H1 (cell line): ENCODE results near the gene C9. TPM values are rescaled to one million over a fixed set of nuclear protein-coding genes. Genes with fewer than 3 reads are reported as not detected.

Experiments used
- CTCF ChIA-PET: fragments of 300-600 bp; sonication (Branson Sonifier 250); formaldehyde crosslinking; loops from one replicate; lab custom pipeline; 2021; ENCODE audit not compliant: partially characterized antibody; lab: Charles Lee
- POLR2A ChIA-PET: fragments of 300-600 bp; sonication (Branson Sonifier 250); formaldehyde crosslinking; loops from one replicate; lab custom pipeline; 2021; ENCODE audit warnings: inconsistent platforms; ENCODE audit not compliant: partially characterized antibody; lab: Charles Lee
- DNase-seq, 2 experiments: peaks; one replicate each; pipeline versions ENCODE4 v3.0.0 to v3.0.0-alpha.2; 2010 to 2022; ENCODE audit warnings: low spot score in 2 of 2, low read depth in 1 of 2, mixed read lengths in 1 of 2
- FAIRE-seq: peaks from 2 replicates; lab custom pipeline; 2011; peaks lifted over from hg19 to GRCh38; lab: Jason Lieb, UNC
- H2AFZ ChIP-seq: 2 replicates; pipeline ENCODE4 v1.8.1; 2012; ENCODE audit warnings: low read length, inconsistent platforms
- H2AK5ac ChIP-seq: 2 replicates; pipeline ENCODE4 v1.6.1; 2013; ENCODE audit warnings: low read depth, low read length
- H2BK120ac ChIP-seq: replicated peaks from 2 replicates; pipeline ENCODE3; 2013; ENCODE audit warnings: low read depth, low read length, inconsistent platforms
- H2BK12ac ChIP-seq: 2 replicates; pipeline ENCODE4 v1.6.1; 2013; ENCODE audit warnings: low read depth, low read length
- H2BK15ac ChIP-seq: 2 replicates; pipeline ENCODE4 v1.6.1; 2013; ENCODE audit warnings: low read length
- H2BK20ac ChIP-seq: 2 replicates; pipeline ENCODE4 v1.6.1; 2013; ENCODE audit warnings: low read length
- H2BK5ac ChIP-seq: 2 replicates; pipeline ENCODE4 v1.6.1; 2013; ENCODE audit warnings: low read depth, low read length
- H3K14ac ChIP-seq: 2 replicates; pipeline ENCODE4 v1.6.1; 2013; ENCODE audit warnings: inconsistent platforms; ENCODE audit not compliant: insufficient read length
- H3K18ac ChIP-seq: 2 replicates; pipeline ENCODE4 v1.6.1; 2013; ENCODE audit warnings: low read length; ENCODE audit errors: extremely low read depth
- H3K23ac ChIP-seq: 2 replicates; pipeline ENCODE4 v1.6.1; 2013; ENCODE audit warnings: inconsistent platforms; ENCODE audit not compliant: insufficient read length
- H3K23me2 ChIP-seq: 2 replicates; pipeline ENCODE4 v1.6.1; 2013; ENCODE audit warnings: low read depth, low read length
- H3K27ac ChIP-seq: 2 replicates; pipeline ENCODE4 v1.6.1; 2011; ENCODE audit warnings: low read depth, low read length, inconsistent platforms
- H3K27me3 ChIP-seq, 4 experiments: replicated peaks in 1 of 4; 1 replicate in 1 of 4; 2 replicates in 3 of 4; pipeline versions ENCODE4 v1.6.1 to v1.8.1; 2011 to 2013; ENCODE audit warnings: low read length in 3 of 4, mild to moderate bottlenecking in 3 of 4, inconsistent platforms in 2 of 4, mixed read lengths in 2 of 4, moderate library complexity in 1 of 4; ENCODE audit not compliant: control insufficient read depth in 3 of 4, insufficient read depth in 3 of 4; ENCODE audit errors: extremely low read depth in 1 of 4
- H3K36me3 ChIP-seq, 4 experiments: 2 replicates each; pipeline versions ENCODE4 v1.6.1 to v1.8.1; 2011 to 2013; ENCODE audit warnings: mild to moderate bottlenecking in 4 of 4, low read length in 3 of 4, moderate library complexity in 2 of 4, control low read depth in 1 of 4, inconsistent platforms in 1 of 4; ENCODE audit not compliant: insufficient read depth in 4 of 4, control insufficient read depth in 2 of 4
- H3K4ac ChIP-seq: replicated peaks from 2 replicates; pipeline ENCODE3; 2013; ENCODE audit warnings: low read length, low read depth, mixed read lengths, inconsistent platforms; ENCODE audit not compliant: insufficient read length
- H3K4me1 ChIP-seq, 4 experiments: replicated peaks in 1 of 4; 1 replicate in 1 of 4; 2 replicates in 3 of 4; pipeline versions ENCODE4 v1.6.1 to v1.8.1; 2011 to 2013; ENCODE audit warnings: low read length in 3 of 4, inconsistent platforms in 2 of 4, mixed read lengths in 1 of 4; ENCODE audit not compliant: insufficient read depth in 4 of 4, control insufficient read depth in 3 of 4
- H3K4me2 ChIP-seq, 2 experiments: 2 replicates each; pipeline versions ENCODE4 v1.6.1 to v1.8.1; 2011 to 2013; ENCODE audit warnings: low read depth in 2 of 2, low read length in 2 of 2, control low read depth in 1 of 2, inconsistent platforms in 1 of 2, mild to moderate bottlenecking in 1 of 2; ENCODE audit not compliant: insufficient read depth in 1 of 2
- H3K4me3 ChIP-seq, 4 experiments: fragments of 200-600, 300-600 bp in 1 of 4; sonication (generic), shearing (Covaris generic), sonication (Bioruptor Twin) in 1 of 4; 2 replicates each; pipeline versions ENCODE4 v1.5.1 to v1.8.1; 2011 to 2016; ENCODE audit warnings: low read length in 4 of 4, low read depth in 3 of 4, control low read depth in 2 of 4, inconsistent platforms in 2 of 4, mild to moderate bottlenecking in 2 of 4, mixed read lengths in 1 of 4, moderate library complexity in 1 of 4; ENCODE audit not compliant: insufficient read depth in 2 of 4; ENCODE audit errors: extremely low read depth in 1 of 4
- H3K56ac ChIP-seq: replicated peaks from 2 replicates; pipeline ENCODE3; 2013; ENCODE audit warnings: low read depth, mild to moderate bottlenecking, mixed read lengths, low read length, inconsistent platforms; ENCODE audit not compliant: insufficient read length
- H3K79me1 ChIP-seq: 2 replicates; pipeline ENCODE4 v1.6.1; 2013; ENCODE audit warnings: low read depth, low read length, control low read depth
- H3K79me2 ChIP-seq, 2 experiments: 2 replicates each; pipeline versions ENCODE4 v1.6.1 to v1.8.1; 2012 to 2013; ENCODE audit warnings: low read length in 2 of 2, mild to moderate bottlenecking in 2 of 2, inconsistent platforms in 1 of 2; ENCODE audit not compliant: insufficient read depth in 2 of 2, control insufficient read depth in 1 of 2
- H3K9ac ChIP-seq, 4 experiments: replicated peaks in 1 of 4; 1 replicate in 1 of 4; 2 replicates in 3 of 4; pipeline versions ENCODE4 v1.6.1 to v1.8.1; 2011 to 2013; ENCODE audit warnings: low read depth in 3 of 4, low read length in 3 of 4, control low read depth in 2 of 4, mild to moderate bottlenecking in 2 of 4, moderate library complexity in 2 of 4, inconsistent platforms in 1 of 4; ENCODE audit errors: extremely low read depth in 1 of 4
- H3K9me3 ChIP-seq, 2 experiments: 2 replicates each; pipeline versions ENCODE4 v1.6.1 to v1.8.1; 2012 to 2013; ENCODE audit warnings: mild to moderate bottlenecking in 2 of 2, moderate library complexity in 2 of 2, control low read depth in 1 of 2, inconsistent platforms in 1 of 2, low read depth in 1 of 2, low read length in 1 of 2, mixed read lengths in 1 of 2; ENCODE audit not compliant: insufficient read depth in 2 of 2
- H4K20me1 ChIP-seq, 2 experiments: replicated peaks in 1 of 2; 2 replicates each; pipeline versions ENCODE3 to v1.8.1; 2011 to 2013; ENCODE audit warnings: inconsistent platforms in 2 of 2, low read length in 2 of 2, mild to moderate bottlenecking in 1 of 2; ENCODE audit not compliant: insufficient read depth in 2 of 2, control insufficient read depth in 1 of 2
- H4K5ac ChIP-seq: 2 replicates; pipeline ENCODE4 v1.6.1; 2013; ENCODE audit warnings: low read length, low read depth, mixed read lengths, inconsistent platforms; ENCODE audit not compliant: insufficient read length
- H4K8ac ChIP-seq: 2 replicates; pipeline ENCODE4 v1.8.0; 2013; ENCODE audit warnings: mild to moderate bottlenecking, moderate library complexity, low read length, inconsistent platforms; ENCODE audit not compliant: insufficient read depth; ENCODE audit errors: extremely low read depth
- H4K91ac ChIP-seq: replicated peaks from 2 replicates; pipeline ENCODE3; 2013; ENCODE audit warnings: low read length, mixed read lengths, inconsistent platforms; ENCODE audit not compliant: insufficient read length
- ATF2 ChIP-seq: IDR thresholded peaks from 2 replicates; pipeline ENCODE4 v1.6.1; 2012; ENCODE audit warnings: low read length, inconsistent platforms
- CBX5 ChIP-seq: fragments of 300-800, 300-1000 bp; sonication (generic); IDR thresholded peaks from 2 replicates; pipeline ENCODE4 v1.7.1; 2016; ENCODE audit warnings: antibody characterized with exemption, low read length, low read depth
- CREB1 ChIP-seq: IDR thresholded peaks from 2 replicates; pipeline ENCODE4 v1.6.1; 2012; ENCODE audit warnings: inconsistent platforms
- EGR1 ChIP-seq: IDR thresholded peaks from 2 replicates; pipeline ENCODE4 v1.6.1; 2011; ENCODE audit warnings: low read depth, low read length, borderline replicate concordance
- HDAC2 ChIP-seq, 2 experiments: fragments of 300-600 bp in 1 of 2; sonication (generic) in 1 of 2; IDR thresholded peaks; 2 replicates each; pipeline ENCODE4 v1.6.1; 2011 to 2012; ENCODE audit warnings: low read depth in 2 of 2, low read length in 2 of 2, mild to moderate bottlenecking in 2 of 2, moderate library complexity in 2 of 2, borderline replicate concordance in 1 of 2, inconsistent platforms in 1 of 2
- KDM1A ChIP-seq: fragments of 200-600, 300-600 bp; sonication (generic); IDR thresholded peaks from 2 replicates; pipeline ENCODE4 v1.7.1; 2016; ENCODE audit warnings: mild to moderate bottlenecking, low read length, borderline replicate concordance
- POU5F1 ChIP-seq: IDR thresholded peaks from 2 replicates; pipeline ENCODE4 v1.6.1; 2011; ENCODE audit warnings: low read depth, mild to moderate bottlenecking, low read length, moderate library complexity
- SAP30 ChIP-seq: fragments of 300-600 bp; sonication (generic); IDR thresholded peaks from 2 replicates; pipeline ENCODE4 v1.7.1; 2012; ENCODE audit warnings: low read length, moderate library complexity, mild to moderate bottlenecking, inconsistent platforms; ENCODE audit not compliant: insufficient read depth, insufficient replicate concordance
- TAF7 ChIP-seq: optimal IDR thresholded peaks from 2 replicates; pipeline ENCODE3; 2011; ENCODE audit warnings: low read depth, mild to moderate bottlenecking, inconsistent platforms, low read length, moderate library complexity, borderline replicate concordance
- TEAD4 ChIP-seq: IDR thresholded peaks from 2 replicates; pipeline ENCODE4 v1.6.1; 2012; ENCODE audit warnings: low read depth, low read length, inconsistent platforms, mixed read lengths
- WGBS, 2 experiments: shearing (Covaris generic) in 1 of 2; methylation state at CpG; one replicate each; pipeline versions ENCODE4 v1.1.6 to v1.1.7; 2013 to 2015; ENCODE audit warnings: low lambda C conversion rate in 2 of 2, mixed read lengths in 2 of 2, inconsistent platforms in 1 of 2, low coverage in 1 of 2, missing lambda C conversion rate in 1 of 2; ENCODE audit not compliant: insufficient replicate concordance in 2 of 2, insufficient coverage in 1 of 2, insufficient read length in 1 of 2; ENCODE audit errors: extremely low coverage in 1 of 2, missing lambda C conversion rate in 1 of 2; 5-methylcytosine and 5-hydroxymethylcytosine counted together
- polyA plus RNA-seq, 7 experiments: library from polyadenylated mRNA; depleted of rRNA in 3 of 7; stranded (reverse) in 5 of 7; unstranded in 2 of 7; fragments of >200 nt in 5 of 7; fragments of 200-250 nt in 2 of 7; gene quantifications; 1 replicate in 5 of 7; 2 replicates in 1 of 7; 4 replicates in 1 of 7; pipeline versions ENCODE4 v1.2.1 to v1.2.3, GENCODE V29; 2011 to 2013; ENCODE audit warnings: missing spikeins in 2 of 7, mixed read lengths in 2 of 7
- total RNA-seq: library from RNA; stranded (reverse); fragmentation: NEBNext Ultra II Directional; extraction: Animal tissue kit (Norgen Biotek cat#: 25700); gene quantifications from 2 replicates; pipeline ENCODE4 v1.2.1, GENCODE V29; 2021
- TF ChIP-seq, protein P1 (sequence below): IDR thresholded peaks from 2 replicates; pipeline ENCODE4 v1.6.1; 2011; ENCODE audit warnings: low read length, improper control_type of control experiment

The C9 gene
- total and polyA plus RNA-seq, 2 of the 8 experiments (the other 6 are each of a cell fraction or from before 2014, with no cell fraction given) = not detected

DNA sequence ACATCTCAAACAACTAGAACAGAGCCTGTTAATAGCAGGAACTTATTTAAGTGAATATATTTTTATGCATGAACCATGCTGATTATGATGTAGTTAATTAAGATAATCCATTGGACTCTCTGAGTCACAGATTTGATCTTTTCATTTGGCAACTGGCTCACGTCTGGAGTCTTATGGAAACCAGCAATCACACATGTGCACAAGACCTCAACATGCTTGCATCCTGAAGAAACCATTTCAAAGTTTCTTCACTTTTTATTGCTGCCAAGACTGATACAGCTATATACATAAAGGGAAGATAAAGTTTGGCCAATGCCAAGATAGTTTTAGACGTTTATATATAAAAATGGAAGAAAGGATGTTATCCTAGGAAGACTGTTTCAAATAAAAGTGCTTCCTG is 13.3 kb upstream of the C9 start:
- no peak overlapping the region for H2BK12ac ChIP-seq
- POLR2A ChIA-PET = no interaction called here
- no peak overlapping the region for H3K4ac ChIP-seq
- CTCF ChIA-PET = interaction anchor here (0.6 to 6.2 kb wide), 13 partner anchors 9 to 233 kb away, joined by 3 to 90 read pairs (median 8); partner anchors contain the start of genes C9 and DAB2
- no peak overlapping the region for H4K8ac ChIP-seq
- H3K23ac ChIP-seq = no peak overlapping the region
- no peak overlapping the region for H2BK5ac ChIP-seq
- H3K4me1 ChIP-seq = peaks cover 0 to 3% (median 1%) of the 10 kb centered on the region in 4 experiments; a peak in 3 of 7 replicates
- no peaks in the 10 kb centered on the region for H3K36me3 ChIP-seq
- H3K79me1 ChIP-seq = no peaks in the 10 kb centered on the region
- H2BK15ac ChIP-seq = no peak overlapping the region
- H3K4me3 ChIP-seq = no peak overlapping the region
- H2AK5ac ChIP-seq = no peak overlapping the region
- H3K27ac ChIP-seq = no peak overlapping the region
- H4K5ac ChIP-seq = no peak overlapping the region
- no peak overlapping the region for H2BK20ac ChIP-seq
- H4K91ac ChIP-seq = no peak overlapping the region
- no peaks in the 10 kb centered on the region for H3K9me3 ChIP-seq
- H4K20me1 ChIP-seq = no peaks in the 10 kb centered on the region
- 86% methylated on average over 2 of the region's 2 CpGs; no CpG with 5 or more reads in 1 of the 2 experiments for whole genome bisulfite sequencing, 2 experiments
- H3K14ac ChIP-seq = no peak overlapping the region
- no peak overlapping the region for H3K18ac ChIP-seq
- no peak overlapping the region for H3K9ac ChIP-seq
- H3K4me2 ChIP-seq = no peak overlapping the region
- H2BK120ac ChIP-seq = no peak overlapping the region
- no peaks in the 10 kb centered on the region for H3K27me3 ChIP-seq
- no peaks in the 10 kb centered on the region for H3K23me2 ChIP-seq
- H3K79me2 ChIP-seq = no peaks in the 10 kb centered on the region
- H3K56ac ChIP-seq = no peak overlapping the region
- no peak overlapping the region for H2AFZ ChIP-seq
- FAIRE-seq (no peak), DNase-seq (no peak)
- no peak for TF ChIP-seq POU5F1
- no peak for TF ChIP-seq HDAC2 (IDR thresholded peaks at IDR 0.05; ENCODE audit: borderline replicate concordance in 1 of 2, low read depth in 2 of 2, low read length in 2 of 2)
- no peak for TF ChIP-seq TEAD4
- TF ChIP-seq, protein P1, sequence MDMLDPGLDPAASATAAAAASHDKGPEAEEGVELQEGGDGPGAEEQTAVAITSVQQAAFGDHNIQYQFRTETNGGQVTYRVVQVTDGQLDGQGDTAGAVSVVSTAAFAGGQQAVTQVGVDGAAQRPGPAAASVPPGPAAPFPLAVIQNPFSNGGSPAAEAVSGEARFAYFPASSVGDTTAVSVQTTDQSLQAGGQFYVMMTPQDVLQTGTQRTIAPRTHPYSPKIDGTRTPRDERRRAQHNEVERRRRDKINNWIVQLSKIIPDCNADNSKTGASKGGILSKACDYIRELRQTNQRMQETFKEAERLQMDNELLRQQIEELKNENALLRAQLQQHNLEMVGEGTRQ = no peak
- TF ChIP-seq KDM1A = no peak
- TF ChIP-seq EGR1 = no peak
- no peak for TF ChIP-seq ATF2
- no peak for TF ChIP-seq CREB1
- no peak for TF ChIP-seq SAP30
- no peak for TF ChIP-seq TAF7
- no peak for TF ChIP-seq CBX5
